Amygdala (tissue), 56 donors: Measurements from ENCODE around the gene SLC8B1.

Source experiments
- DNase-seq, 56 donors: peaks; one replicate each; lab custom pipeline; 2025; lab: John Stamatoyannopoulos, UW

The SLC8B1 gene

GRCh38 chr12:113334786-113335539, at the start of gene SLC8B1:
TSS of gene SLC8B1 (minus strand) at chr12:113335109. CDS start at chr12:113332878, 2,231 bp downstream.
- peak; percentile 27 to 92 (median 73) for DNase-seq

GRCh38 chr12:113382206-113382605, 47.3 kb upstream of the SLC8B1 start:
- no peak for DNase-seq

- DNase-seq, result peak in 11 of 56 donors; percentile 10 to 49 (median 20)
These were observed 46.3 kb upstream of the SLC8B1 start for GRCh38 chr12:113381220-113381619.

GRCh38 chr12:113378291-113378690, 43.4 kb upstream of the SLC8B1 start:
- no peak for DNase-seq

GRCh38 chr12:113374823-113375428, 40.0 kb upstream of the SLC8B1 start:
- DNase-seq, result no peak

- no peak for DNase-seq
These were observed 39.1 kb upstream of the SLC8B1 start for GRCh38 chr12:113373969-113374368.

GRCh38 chr12:113373440-113373839, 38.5 kb upstream of the SLC8B1 start:
- no peak for DNase-seq

GRCh38 chr12:113372371-113372770, 37.5 kb upstream of the SLC8B1 start:
- no peak for DNase-seq

- DNase-seq, result no peak
These were observed 36.9 kb upstream of the SLC8B1 start for GRCh38 chr12:113371808-113372207.

- no peak for DNase-seq
These were observed 36.2 kb upstream of the SLC8B1 start for GRCh38 chr12:113370923-113371682.

- DNase-seq, result peak in 5 of 56 donors; percentile 8 to 46 (median 15)
These were observed 34.6 kb upstream of the SLC8B1 start for GRCh38 chr12:113369391-113369985.

- DNase-seq, result peak in 3 of 56 donors; percentile 2 to 12 (median 10)
These were observed 33.4 kb upstream of the SLC8B1 start for GRCh38 chr12:113368331-113368730.

- DNase-seq, result no peak
These were observed 31.9 kb upstream of the SLC8B1 start for GRCh38 chr12:113366827-113367226.

- no peak for DNase-seq
These were observed 30.9 kb upstream of the SLC8B1 start for GRCh38 chr12:113365639-113366395.

- DNase-seq, result no peak
These were observed 29.8 kb upstream of the SLC8B1 start for GRCh38 chr12:113364698-113365097.

GRCh38 chr12:113361574-113362370, 26.9 kb upstream of the SLC8B1 start:
- no peak for DNase-seq

- peak in 3 of 56 donors; percentile 2 to 47 (median 10) for DNase-seq
These were observed 25.2 kb upstream of the SLC8B1 start for GRCh38 chr12:113359939-113360748.
